ENCODE results near the gene IL17A. TPM values are rescaled to one million over a fixed set of nuclear protein-coding genes. Genes with fewer than 3 reads are reported as not detected.
A peak's percentile ranks its signal among the peaks of the same experiment; 100 is the strongest.

Gene IL17A
- total and polyA plus RNA-seq, 2 experiments from 2014 or later = not detected

- H3K36me3 ChIP-seq (replicated peaks; ENCODE audit: insufficient read depth, low read depth) = no peaks in the 10 kb centered on the region
- H3K79me2 ChIP-seq = no peaks in the 10 kb centered on the region
- H3K4me2 ChIP-seq = no peak overlapping the region
- H3K27ac ChIP-seq = no peak overlapping the region
- no peak for DNase-seq (ENCODE audit: low spot score)
- no peaks in the 10 kb centered on the region for H4K20me1 ChIP-seq (ENCODE audit: insufficient read depth, poor library complexity, severe bottlenecking)
- no peaks in the 10 kb centered on the region for H3K9me2 ChIP-seq (replicated peaks; ENCODE audit: insufficient read depth)
- no peak overlapping the region for H3K4me3 ChIP-seq
- H3K27me3 ChIP-seq = peaks cover 9% of the 10 kb centered on the region
- no peaks in the 10 kb centered on the region for H3K4me1 ChIP-seq (ENCODE audit: insufficient read depth)
- TF ChIP-seq EZH2phosphoT487 (IDR thresholded peaks at IDR 0.05; ENCODE audit: low read depth, severe bottlenecking, unreplicated experiment) = no peak
- TF ChIP-seq EZH2 (IDR thresholded peaks at IDR 0.05; ENCODE audit: borderline replicate concordance) = no peak
- TF ChIP-seq CTCF (IDR thresholded peaks at IDR 0.05; ENCODE audit: poor library complexity) = no peak
- no peaks in the 10 kb centered on the region for H3K9me3 ChIP-seq (ENCODE audit: low read depth)
- H2AFZ ChIP-seq = no peak overlapping the region
These were observed 37.1 kb upstream of the IL17A start for GRCh38 chr6:52149076-52149475.

DNA sequence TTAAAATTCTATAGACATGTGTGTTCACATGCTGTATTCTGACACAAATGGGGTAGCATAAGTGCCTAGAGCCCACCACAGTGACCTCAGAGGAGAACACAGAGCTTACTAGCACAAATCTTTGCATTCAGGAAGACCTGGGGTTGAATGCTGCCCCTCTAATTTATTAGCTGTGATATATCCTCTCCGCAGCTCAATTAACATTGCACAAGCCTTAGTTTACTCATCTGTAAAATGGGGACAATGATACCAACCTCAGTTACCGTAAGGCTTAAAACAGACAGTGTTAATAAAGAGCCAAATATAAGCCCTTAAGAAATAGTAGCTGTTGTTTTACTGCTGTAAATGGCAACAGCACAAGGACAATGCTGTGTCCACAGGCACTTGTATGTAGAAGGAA lies 36.2 kb upstream of the IL17A start:
- no peaks in the 10 kb centered on the region for H3K4me1 ChIP-seq (ENCODE audit: insufficient read depth)
- no peak for DNase-seq (ENCODE audit: low spot score)
- TF ChIP-seq CTCF (IDR thresholded peaks at IDR 0.05; ENCODE audit: poor library complexity) (no peak), EZH2 (IDR thresholded peaks at IDR 0.05; ENCODE audit: borderline replicate concordance) (no peak)
- no peak overlapping the region for H3K4me3 ChIP-seq
- 95% methylated on average over 2 of the region's 2 CpGs for WGBS (ENCODE audit: low lambda C conversion rate, missing lambda C conversion rate)
- H3K4me2 ChIP-seq = no peak overlapping the region
- H2AFZ ChIP-seq = no peak overlapping the region
- H3K36me3 ChIP-seq (replicated peaks; ENCODE audit: insufficient read depth, low read depth) = no peaks in the 10 kb centered on the region
- no peaks in the 10 kb centered on the region for H3K9me2 ChIP-seq (replicated peaks; ENCODE audit: insufficient read depth)
- no peaks in the 10 kb centered on the region for H3K9me3 ChIP-seq (ENCODE audit: low read depth)
- H4K20me1 ChIP-seq (ENCODE audit: insufficient read depth, poor library complexity, severe bottlenecking) = no peaks in the 10 kb centered on the region
- no peak overlapping the region for H3K27ac ChIP-seq
- H3K79me2 ChIP-seq = no peaks in the 10 kb centered on the region
- peaks cover 8% of the 10 kb centered on the region for H3K27me3 ChIP-seq

DNA sequence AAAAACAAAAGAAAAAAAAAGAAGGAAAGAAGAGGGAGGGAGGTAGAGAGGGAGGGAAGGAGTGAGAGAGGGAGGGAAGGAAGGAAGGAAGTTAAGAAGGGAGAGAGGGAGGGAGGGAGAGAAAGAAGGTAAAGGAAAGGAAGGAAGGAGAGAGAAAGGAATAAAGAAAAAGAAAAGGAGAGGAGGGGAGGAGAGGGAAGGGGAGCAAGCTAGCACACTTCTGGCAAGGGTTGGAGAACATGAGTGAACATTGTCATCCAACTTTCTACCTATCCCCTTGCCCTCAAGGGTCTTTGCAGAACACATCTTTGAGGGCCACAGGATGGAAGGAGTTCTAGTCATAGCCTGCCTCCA lies 34.1 kb upstream of the IL17A start:
- no peak for DNase-seq (ENCODE audit: low spot score)
- Histone ChIP-seq H3K27ac (no peak overlapping the region), H4K20me1 (ENCODE audit: insufficient read depth, poor library complexity, severe bottlenecking) (no peaks in the 10 kb centered on the region), H3K4me3 (no peak overlapping the region), H3K9me3 (ENCODE audit: low read depth) (no peaks in the 10 kb centered on the region), H3K79me2 (no peaks in the 10 kb centered on the region), H3K9me2 (replicated peaks; ENCODE audit: insufficient read depth) (no peaks in the 10 kb centered on the region), H3K27me3 (no peaks in the 10 kb centered on the region), H3K4me2 (no peak overlapping the region), H3K36me3 (replicated peaks; ENCODE audit: insufficient read depth, low read depth) (no peaks in the 10 kb centered on the region), H3K4me1 (ENCODE audit: insufficient read depth) (no peaks in the 10 kb centered on the region), H2AFZ (no peak overlapping the region)
- no peak for TF ChIP-seq EZH2 (IDR thresholded peaks at IDR 0.05; ENCODE audit: borderline replicate concordance)
- TF ChIP-seq EZH2phosphoT487 (IDR thresholded peaks at IDR 0.05; ENCODE audit: low read depth, severe bottlenecking, unreplicated experiment) = no peak
- no peak for TF ChIP-seq CTCF (IDR thresholded peaks at IDR 0.05; ENCODE audit: poor library complexity)

DNA sequence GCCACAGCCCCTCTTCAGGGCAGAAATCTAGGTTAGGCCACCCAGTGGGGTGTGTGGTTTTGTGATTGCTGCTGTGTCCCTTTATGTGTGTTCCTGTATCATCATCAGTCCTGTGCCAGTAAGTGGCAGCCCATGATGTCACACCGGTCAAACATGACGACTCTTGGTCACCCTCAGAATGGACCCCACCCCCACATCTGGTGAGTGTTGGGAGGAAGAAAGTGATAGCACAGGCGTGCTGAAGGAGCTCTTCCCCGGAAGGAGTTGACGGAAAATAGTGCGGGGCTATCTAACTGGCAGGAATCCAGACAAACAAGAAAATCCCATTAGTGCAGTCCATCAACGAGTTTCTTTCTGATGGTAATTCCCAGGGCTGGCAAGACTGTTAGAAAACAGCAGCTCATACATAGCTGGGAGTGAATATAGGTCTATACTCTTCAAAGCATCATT lies 33.4 kb upstream of the IL17A start:
- Histone ChIP-seq H3K4me2 (no peak overlapping the region), H3K27ac (no peak overlapping the region), H3K79me2 (no peaks in the 10 kb centered on the region), H3K36me3 (replicated peaks; ENCODE audit: insufficient read depth, low read depth) (no peaks in the 10 kb centered on the region), H3K9me3 (ENCODE audit: low read depth) (no peaks in the 10 kb centered on the region), H2AFZ (no peak overlapping the region), H3K27me3 (no peaks in the 10 kb centered on the region), H4K20me1 (ENCODE audit: insufficient read depth, poor library complexity, severe bottlenecking) (no peaks in the 10 kb centered on the region), H3K4me1 (ENCODE audit: insufficient read depth) (no peaks in the 10 kb centered on the region), H3K4me3 (no peak overlapping the region), H3K9me2 (replicated peaks; ENCODE audit: insufficient read depth) (no peaks in the 10 kb centered on the region)
- WGBS (ENCODE audit: low lambda C conversion rate, missing lambda C conversion rate) = 36% methylated on average over 7 of the region's 7 CpGs
- DNase-seq (ENCODE audit: low spot score) = peak; percentile 19
- TF ChIP-seq CTCF (IDR thresholded peaks at IDR 0.05; ENCODE audit: poor library complexity) (no peak), EZH2 (IDR thresholded peaks at IDR 0.05; ENCODE audit: borderline replicate concordance) (no peak), EZH2phosphoT487 (IDR thresholded peaks at IDR 0.05; ENCODE audit: low read depth, severe bottlenecking, unreplicated experiment) (no peak)
